ENCODE data around the gene ANO10. TPM values are rescaled to one million over a fixed set of nuclear protein-coding genes. Genes with fewer than 3 reads are reported as not detected.
"Not testable (repeated sequence)": the region's sequence is repeated elsewhere in the genome, so short reads cannot be mapped to it uniquely, and the experiment has no call there.

ANO10 gene
- polyA plus RNA-seq, 2 donors: 17.7 to 19.8 TPM

GRCh38 chr3:43512754-43513404, 108.9 kb downstream of the ANO10 start:
- H3K27me3 ChIP-seq (ENCODE audit: control insufficient read depth in 1 of 2, insufficient read depth in 2 of 2, low read length in 2 of 2): no peaks in the 10 kb centered on the region
- WGBS, 2 donors: 82 to 89% methylated on average over 5 of the region's 5 CpGs
- no peak overlapping the region for H3K27ac ChIP-seq (ENCODE audit: low read depth in 2 of 2, low read length in 1 of 2)
- no peaks in the 10 kb centered on the region for H3K4me1 ChIP-seq (ENCODE audit: control insufficient read depth in 2 of 2, insufficient read depth in 2 of 2, low read length in 1 of 2)
- H3K9me3 ChIP-seq (ENCODE audit: control insufficient read depth in 2 of 2, insufficient read depth in 1 of 2, low read depth in 1 of 2, low read length in 1 of 2): no peaks in the 10 kb centered on the region
- no peak overlapping the region for H3K4me3 ChIP-seq (ENCODE audit: low read depth in 1 of 2, low read length in 2 of 2)
- H3K36me3 ChIP-seq (ENCODE audit: control insufficient read depth in 2 of 2, insufficient read depth in 2 of 2, low read length in 1 of 2): peaks cover 0 to 3% of the 10 kb centered on the region in 2 donors

DNA sequence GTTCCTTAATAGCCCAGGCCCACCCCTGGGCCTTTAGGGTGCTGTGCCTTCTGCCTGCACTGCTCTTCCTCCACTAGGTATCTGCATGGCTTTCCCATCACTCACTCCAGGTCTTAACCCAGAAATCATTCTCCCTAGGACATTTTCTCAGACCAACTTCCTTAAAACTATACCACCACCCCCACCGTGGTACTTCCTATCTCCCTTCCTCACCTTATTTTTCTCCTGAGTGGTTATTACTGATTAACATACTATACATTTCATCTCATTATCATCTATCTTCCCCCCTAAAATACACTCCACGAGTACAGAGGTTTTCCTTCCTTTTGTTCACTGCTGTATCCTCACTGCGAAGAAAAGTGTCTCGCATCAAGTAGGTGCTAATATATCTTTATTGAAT, 115.2 kb downstream of the ANO10 start:
- WGBS, 2 donors: 58 to 63% methylated on average over 4 of the region's 4 CpGs

DNA sequence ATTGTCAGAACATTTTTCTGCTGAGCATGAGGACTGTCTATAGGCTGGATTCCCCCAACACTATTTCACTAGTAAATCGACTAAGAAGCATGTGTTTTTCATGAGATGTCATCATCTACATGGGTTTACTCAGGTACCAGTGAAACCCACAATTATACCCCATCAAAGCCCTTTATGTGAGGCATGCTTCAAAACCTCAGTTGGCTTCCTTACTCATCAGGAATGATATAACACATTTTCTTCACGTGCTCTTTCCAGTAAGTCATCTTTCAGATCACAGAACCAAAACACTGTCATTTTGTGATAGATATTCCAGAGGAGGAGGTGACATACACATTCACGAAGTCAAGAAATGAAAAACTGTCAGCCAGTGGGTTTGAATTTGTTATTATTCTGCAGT, 116.5 kb downstream of the ANO10 start:
- 41 to 46% methylated on average over 3 of the region's 3 CpGs for WGBS, 2 donors
- H3K9me3 ChIP-seq (ENCODE audit: control insufficient read depth in 2 of 2, insufficient read depth in 1 of 2, low read depth in 1 of 2, low read length in 1 of 2): no peaks in the 10 kb centered on the region
- H3K4me3 ChIP-seq (ENCODE audit: low read depth in 1 of 2, low read length in 2 of 2): no peak overlapping the region
- no peaks in the 10 kb centered on the region for H3K27me3 ChIP-seq (ENCODE audit: control insufficient read depth in 1 of 2, insufficient read depth in 2 of 2, low read length in 2 of 2)
- H3K4me1 ChIP-seq (ENCODE audit: control insufficient read depth in 2 of 2, insufficient read depth in 2 of 2, low read length in 1 of 2): no peaks in the 10 kb centered on the region
- H3K27ac ChIP-seq (ENCODE audit: low read depth in 2 of 2, low read length in 1 of 2): no peak overlapping the region
- no peaks in the 10 kb centered on the region for H3K36me3 ChIP-seq (ENCODE audit: control insufficient read depth in 2 of 2, insufficient read depth in 2 of 2, low read length in 1 of 2)

More for the DNA sequence above, 115.2 kb downstream of the ANO10 start:
- Histone ChIP-seq H3K9me3 (ENCODE audit: control insufficient read depth in 2 of 2, insufficient read depth in 1 of 2, low read depth in 1 of 2, low read length in 1 of 2) (no peaks in the 10 kb centered on the region), H3K4me3 (ENCODE audit: low read depth in 1 of 2, low read length in 2 of 2) (no peak overlapping the region), H3K27me3 (ENCODE audit: control insufficient read depth in 1 of 2, insufficient read depth in 2 of 2, low read length in 2 of 2) (no peaks in the 10 kb centered on the region), H3K4me1 (ENCODE audit: control insufficient read depth in 2 of 2, insufficient read depth in 2 of 2, low read length in 1 of 2) (no peaks in the 10 kb centered on the region), H3K36me3 (ENCODE audit: control insufficient read depth in 2 of 2, insufficient read depth in 2 of 2, low read length in 1 of 2) (no peaks in the 10 kb centered on the region), H3K27ac (ENCODE audit: low read depth in 2 of 2, low read length in 1 of 2) (no peak overlapping the region)

DNA sequence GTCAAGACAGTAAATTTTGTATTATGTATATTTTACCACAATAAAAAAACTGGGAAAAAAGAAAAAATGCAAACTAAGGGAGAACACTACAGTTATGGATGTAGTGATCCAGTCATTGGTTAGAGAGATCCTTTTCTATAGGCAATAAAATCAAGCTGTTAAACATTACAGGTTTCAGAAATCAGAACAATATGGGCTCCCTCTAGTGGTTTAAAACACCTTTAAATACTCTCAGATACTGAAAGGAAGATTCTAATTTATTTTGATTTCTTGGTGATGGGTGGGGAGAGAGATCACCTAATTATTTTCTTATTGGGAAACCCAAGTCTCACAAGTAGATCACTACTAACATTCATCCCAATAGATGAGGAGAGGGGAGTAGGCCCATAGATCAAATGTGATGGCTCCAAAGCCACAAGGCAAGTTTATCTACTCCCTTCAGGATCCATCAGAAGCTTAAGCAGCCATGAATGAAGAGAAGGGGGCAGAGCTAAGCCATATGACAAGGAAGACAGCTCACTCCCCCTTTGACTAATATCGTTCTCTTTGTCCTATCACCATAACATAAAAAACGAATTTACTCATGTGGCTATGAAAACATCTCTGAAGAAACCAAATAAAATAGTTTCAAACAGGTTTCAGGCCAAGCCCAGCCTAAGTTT, 118.6 kb downstream of the ANO10 start:
- no peaks in the 10 kb centered on the region for H3K27me3 ChIP-seq (ENCODE audit: control insufficient read depth in 1 of 2, insufficient read depth in 2 of 2, low read length in 2 of 2)
- H3K36me3 ChIP-seq (ENCODE audit: control insufficient read depth in 2 of 2, insufficient read depth in 2 of 2, low read length in 1 of 2): no peaks in the 10 kb centered on the region
- no peak overlapping the region for H3K27ac ChIP-seq (ENCODE audit: low read depth in 2 of 2, low read length in 1 of 2)
- peaks cover 0 to under 1% of the 10 kb centered on the region in 2 donors for H3K4me1 ChIP-seq (ENCODE audit: control insufficient read depth in 2 of 2, insufficient read depth in 2 of 2, low read length in 1 of 2)
- WGBS, 2 donors: 52 to 56% methylated on average over 2 of the region's 2 CpGs
- no peak overlapping the region for H3K4me3 ChIP-seq (ENCODE audit: low read depth in 1 of 2, low read length in 2 of 2)
- no peaks in the 10 kb centered on the region for H3K9me3 ChIP-seq (ENCODE audit: control insufficient read depth in 2 of 2, insufficient read depth in 1 of 2, low read depth in 1 of 2, low read length in 1 of 2)

DNA sequence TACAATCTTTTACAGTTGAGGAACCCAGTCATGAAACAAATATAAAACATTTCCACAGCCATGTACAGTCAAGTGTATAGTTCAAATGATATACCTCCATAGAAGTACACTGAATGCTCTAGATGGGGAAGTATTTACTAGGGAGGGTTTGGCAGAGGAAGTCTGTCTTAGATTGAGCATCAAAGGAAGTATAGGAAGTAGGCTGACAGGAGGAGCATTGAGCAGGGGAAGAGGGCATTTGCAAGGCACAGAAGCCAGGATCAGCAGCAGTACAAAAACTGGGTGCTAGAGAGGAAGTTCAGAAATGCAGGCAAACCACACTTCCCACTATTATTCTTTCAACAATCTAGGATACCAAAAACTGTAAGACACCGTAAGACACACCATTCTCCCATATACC, 122.6 kb downstream of the ANO10 start:
- Histone ChIP-seq H3K36me3 (ENCODE audit: control insufficient read depth in 2 of 2, insufficient read depth in 2 of 2, low read length in 1 of 2) (no peaks in the 10 kb centered on the region), H3K27ac (ENCODE audit: low read depth in 2 of 2, low read length in 1 of 2) (no peak overlapping the region), H3K27me3 (ENCODE audit: control insufficient read depth in 1 of 2, insufficient read depth in 2 of 2, low read length in 2 of 2) (no peaks in the 10 kb centered on the region), H3K9me3 (ENCODE audit: control insufficient read depth in 2 of 2, insufficient read depth in 1 of 2, low read depth in 1 of 2, low read length in 1 of 2) (no peaks in the 10 kb centered on the region), H3K4me1 (ENCODE audit: control insufficient read depth in 2 of 2, insufficient read depth in 2 of 2, low read length in 1 of 2) (peaks cover 0 to 2% of the 10 kb centered on the region in 2 donors), H3K4me3 (ENCODE audit: low read depth in 1 of 2, low read length in 2 of 2) (no peak overlapping the region)
- 76 to 88% methylated on average over 1 of the region's 1 CpG for WGBS, 2 donors

DNA sequence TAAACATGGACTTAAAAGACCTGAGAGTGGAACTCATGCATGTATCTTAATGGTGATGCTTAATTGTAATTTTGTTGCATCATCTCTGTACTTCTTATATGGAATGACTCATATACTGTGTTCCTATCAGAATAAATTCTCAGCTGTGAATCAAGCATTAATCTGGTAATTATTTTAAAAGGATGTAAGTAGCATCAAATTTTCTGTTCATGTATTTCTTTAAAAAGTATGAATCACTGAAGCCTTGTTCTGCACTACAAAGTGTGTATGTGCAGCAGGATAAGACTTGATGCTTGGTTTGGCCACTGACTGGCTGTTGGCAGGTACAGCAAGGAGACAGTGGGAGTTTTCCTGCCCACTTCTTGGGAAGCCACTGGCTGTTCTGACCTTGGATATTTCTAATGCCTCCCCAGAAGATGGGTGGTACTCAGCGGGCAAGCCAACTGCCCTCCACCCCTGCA, 123.9 kb downstream of the ANO10 start:
- Histone ChIP-seq H3K4me3 (ENCODE audit: low read depth in 1 of 2, low read length in 2 of 2) (no peak overlapping the region), H3K27me3 (ENCODE audit: control insufficient read depth in 1 of 2, insufficient read depth in 2 of 2, low read length in 2 of 2) (no peaks in the 10 kb centered on the region), H3K27ac (ENCODE audit: low read depth in 2 of 2, low read length in 1 of 2) (no peak overlapping the region), H3K36me3 (ENCODE audit: control insufficient read depth in 2 of 2, insufficient read depth in 2 of 2, low read length in 1 of 2) (no peaks in the 10 kb centered on the region), H3K9me3 (ENCODE audit: control insufficient read depth in 2 of 2, insufficient read depth in 1 of 2, low read depth in 1 of 2, low read length in 1 of 2) (no peaks in the 10 kb centered on the region), H3K4me1 (ENCODE audit: control insufficient read depth in 2 of 2, insufficient read depth in 2 of 2, low read length in 1 of 2) (peaks cover 0 to 2% of the 10 kb centered on the region in 2 donors)
- 84 to 91% methylated on average over 1 of the region's 1 CpG for WGBS, 2 donors

GRCh38 chr3:43497422-43497821, 124.4 kb downstream of the ANO10 start:
- H3K4me3 ChIP-seq (ENCODE audit: low read depth in 1 of 2, low read length in 2 of 2): no peak overlapping the region

DNA sequence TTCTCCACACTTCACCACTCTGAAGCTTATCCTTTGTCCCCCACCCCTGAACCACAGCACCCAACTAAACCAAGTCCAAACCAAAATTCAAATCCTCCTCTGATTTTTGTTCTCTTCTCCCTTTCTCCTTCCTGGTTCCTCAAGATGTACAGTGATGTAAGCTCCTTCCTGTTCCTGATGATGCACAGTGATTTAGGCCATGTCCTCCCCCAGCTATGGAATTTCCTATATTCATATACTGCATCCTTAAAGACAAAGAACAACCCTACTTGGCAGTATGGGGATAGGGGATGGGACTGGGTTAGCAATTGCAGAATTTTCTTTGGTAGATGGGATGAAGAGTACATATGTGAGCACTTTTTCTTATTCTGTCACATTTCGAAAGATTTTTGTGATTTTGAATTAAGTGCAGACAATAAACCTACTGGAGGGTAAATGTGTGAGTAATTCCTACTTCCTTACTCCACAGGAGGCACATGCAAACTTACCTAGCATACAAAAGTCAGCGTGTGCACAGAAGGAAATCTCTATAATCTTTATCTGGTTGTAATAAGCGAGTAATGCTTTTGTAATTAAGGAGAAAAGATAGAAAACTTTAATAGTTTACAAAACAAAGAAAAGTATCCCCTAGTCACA, 125.0 kb downstream of the ANO10 start:
- no peak overlapping the region for H3K27ac ChIP-seq (ENCODE audit: low read depth in 2 of 2, low read length in 1 of 2)
- no peak overlapping the region for H3K4me3 ChIP-seq (ENCODE audit: low read depth in 1 of 2, low read length in 2 of 2)
- WGBS, 2 donors: 90% methylated on average over 3 of the region's 3 CpGs

More at GRCh38 chr3:43497422-43497821, 124.4 kb downstream of the ANO10 start:
- no peaks in the 10 kb centered on the region for H3K27me3 ChIP-seq (ENCODE audit: control insufficient read depth in 1 of 2, insufficient read depth in 2 of 2, low read length in 2 of 2)
- no peaks in the 10 kb centered on the region for H3K36me3 ChIP-seq (ENCODE audit: control insufficient read depth in 2 of 2, insufficient read depth in 2 of 2, low read length in 1 of 2)
- no peaks in the 10 kb centered on the region for H3K9me3 ChIP-seq (ENCODE audit: control insufficient read depth in 2 of 2, insufficient read depth in 1 of 2, low read depth in 1 of 2, low read length in 1 of 2)
- H3K4me1 ChIP-seq (ENCODE audit: control insufficient read depth in 2 of 2, insufficient read depth in 2 of 2, low read length in 1 of 2): peaks cover 0 to 2% of the 10 kb centered on the region in 2 donors
- no peak overlapping the region for H3K27ac ChIP-seq (ENCODE audit: low read depth in 2 of 2, low read length in 1 of 2)

GRCh38 chr3:43492932-43493331, 128.9 kb downstream of the ANO10 start:
- not testable (repeated sequence) for H3K4me3 ChIP-seq (ENCODE audit: low read depth in 1 of 2, low read length in 2 of 2); H3K27me3 ChIP-seq (ENCODE audit: control insufficient read depth in 1 of 2, insufficient read depth in 2 of 2, low read length in 2 of 2); H3K27ac ChIP-seq (ENCODE audit: low read depth in 2 of 2, low read length in 1 of 2); H3K9me3 ChIP-seq (ENCODE audit: control insufficient read depth in 2 of 2, insufficient read depth in 1 of 2, low read depth in 1 of 2, low read length in 1 of 2); H3K4me1 ChIP-seq (ENCODE audit: control insufficient read depth in 2 of 2, insufficient read depth in 2 of 2, low read length in 1 of 2); H3K36me3 ChIP-seq (ENCODE audit: control insufficient read depth in 2 of 2, insufficient read depth in 2 of 2, low read length in 1 of 2)
- 94 to 97% methylated on average over 4 of the region's 4 CpGs for WGBS, 2 donors

More for the DNA sequence above, 125.0 kb downstream of the ANO10 start:
- Histone ChIP-seq H3K27me3 (ENCODE audit: control insufficient read depth in 1 of 2, insufficient read depth in 2 of 2, low read length in 2 of 2) (no peaks in the 10 kb centered on the region), H3K9me3 (ENCODE audit: control insufficient read depth in 2 of 2, insufficient read depth in 1 of 2, low read depth in 1 of 2, low read length in 1 of 2) (no peaks in the 10 kb centered on the region), H3K36me3 (ENCODE audit: control insufficient read depth in 2 of 2, insufficient read depth in 2 of 2, low read length in 1 of 2) (no peaks in the 10 kb centered on the region), H3K4me1 (ENCODE audit: control insufficient read depth in 2 of 2, insufficient read depth in 2 of 2, low read length in 1 of 2) (peaks cover 0 to 2% of the 10 kb centered on the region in 2 donors)

Measured in esophagus (tissue), 2 donors.